NOMO-1 treated with dmso at 0.1 percent for 144 hours (cell line): ENCODE results near the gene ADAMTS16.

Experiments used
- DNase-seq: peaks from one replicate; lab custom pipeline; 2025; ENCODE audit not compliant: unreplicated experiment; lab: John Stamatoyannopoulos, UW

Gene ADAMTS16

DNA sequence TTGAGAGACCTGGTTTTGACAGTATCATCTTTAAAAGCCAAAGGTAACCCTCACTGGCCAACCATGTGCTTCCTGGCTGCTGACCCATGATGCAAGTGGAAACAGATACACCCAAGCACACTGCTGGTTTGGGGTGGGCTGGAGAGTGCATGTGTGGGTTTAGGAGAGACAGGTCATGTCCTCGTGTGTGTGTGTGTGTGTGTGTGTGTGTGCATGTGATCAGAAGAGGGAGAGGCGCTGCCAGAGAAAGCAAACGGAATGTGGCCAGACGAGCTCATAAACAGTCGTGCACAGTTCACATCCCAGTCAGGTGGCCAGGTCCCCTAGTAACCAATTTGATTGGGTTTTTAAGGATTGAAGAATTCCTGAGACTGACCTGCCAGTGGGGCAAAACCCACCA is 169.5 kb downstream of the ADAMTS16 start:
- no peak for DNase-seq

DNA sequence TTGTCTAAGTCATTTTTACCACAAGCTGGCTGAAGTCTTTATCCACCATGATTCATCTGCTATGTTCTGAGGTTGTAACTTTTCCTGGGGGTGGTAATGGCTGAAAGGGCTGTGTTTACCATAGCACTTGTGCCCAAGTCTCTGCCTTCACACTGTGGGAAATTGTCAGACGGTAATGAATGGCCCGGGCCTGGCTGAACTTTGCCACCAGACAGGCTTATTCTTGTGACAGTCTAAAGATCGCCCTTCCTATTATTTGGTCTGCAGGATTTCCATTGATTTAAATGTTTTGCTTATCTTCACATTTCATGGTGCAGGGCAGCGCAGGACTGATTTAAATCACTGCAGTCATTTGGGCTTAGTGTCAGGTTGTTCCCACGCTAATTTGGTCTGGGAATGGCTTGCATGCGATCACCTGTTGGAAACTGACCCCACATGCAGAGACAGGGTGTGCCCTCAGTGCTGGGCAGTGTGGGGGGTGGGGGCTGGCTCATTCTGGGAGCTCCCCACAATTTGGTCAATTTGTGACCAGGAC is 173.0 kb downstream of the ADAMTS16 start:
- DNase-seq: no peak

DNA sequence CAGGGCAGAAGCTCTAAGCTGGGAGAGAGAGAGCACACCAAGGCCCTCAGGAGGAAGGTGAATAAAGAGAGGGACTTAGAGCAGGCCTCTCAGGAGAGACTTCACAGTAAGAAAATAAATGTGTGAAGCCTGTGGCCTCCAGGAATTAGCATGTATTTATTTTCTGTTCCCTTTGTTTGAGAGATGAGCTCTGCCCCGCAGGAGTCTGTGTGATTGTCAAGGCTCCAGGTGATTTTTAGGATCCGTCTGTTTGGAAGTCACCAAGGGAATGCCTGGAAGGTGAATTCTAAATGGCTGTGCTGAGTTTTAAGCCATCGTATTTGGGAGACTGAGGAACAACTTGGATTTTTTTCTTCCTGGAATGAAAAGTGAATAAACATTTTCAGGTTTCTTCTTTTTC is 174.0 kb downstream of the ADAMTS16 start:
- no peak for DNase-seq

DNA sequence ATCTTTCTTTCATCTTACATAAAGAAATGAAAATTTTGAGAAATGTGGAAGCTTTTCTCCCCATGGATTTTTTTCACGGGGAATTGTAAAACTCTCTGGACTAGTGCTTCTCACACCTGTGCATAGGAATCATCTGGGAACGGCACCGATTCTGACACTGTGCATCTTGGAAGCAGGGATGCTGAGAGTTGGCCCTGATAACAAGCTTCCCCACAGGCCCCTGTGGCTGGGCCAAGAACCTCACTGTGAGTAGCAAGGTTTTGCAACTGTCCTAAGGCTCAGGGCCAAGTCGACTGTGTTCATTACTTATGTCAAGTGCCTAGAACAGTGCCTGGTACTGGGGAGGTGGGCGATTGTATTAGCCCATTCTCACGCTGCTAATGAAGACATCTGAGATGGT is 174.5 kb downstream of the ADAMTS16 start:
- no peak for DNase-seq

DNA sequence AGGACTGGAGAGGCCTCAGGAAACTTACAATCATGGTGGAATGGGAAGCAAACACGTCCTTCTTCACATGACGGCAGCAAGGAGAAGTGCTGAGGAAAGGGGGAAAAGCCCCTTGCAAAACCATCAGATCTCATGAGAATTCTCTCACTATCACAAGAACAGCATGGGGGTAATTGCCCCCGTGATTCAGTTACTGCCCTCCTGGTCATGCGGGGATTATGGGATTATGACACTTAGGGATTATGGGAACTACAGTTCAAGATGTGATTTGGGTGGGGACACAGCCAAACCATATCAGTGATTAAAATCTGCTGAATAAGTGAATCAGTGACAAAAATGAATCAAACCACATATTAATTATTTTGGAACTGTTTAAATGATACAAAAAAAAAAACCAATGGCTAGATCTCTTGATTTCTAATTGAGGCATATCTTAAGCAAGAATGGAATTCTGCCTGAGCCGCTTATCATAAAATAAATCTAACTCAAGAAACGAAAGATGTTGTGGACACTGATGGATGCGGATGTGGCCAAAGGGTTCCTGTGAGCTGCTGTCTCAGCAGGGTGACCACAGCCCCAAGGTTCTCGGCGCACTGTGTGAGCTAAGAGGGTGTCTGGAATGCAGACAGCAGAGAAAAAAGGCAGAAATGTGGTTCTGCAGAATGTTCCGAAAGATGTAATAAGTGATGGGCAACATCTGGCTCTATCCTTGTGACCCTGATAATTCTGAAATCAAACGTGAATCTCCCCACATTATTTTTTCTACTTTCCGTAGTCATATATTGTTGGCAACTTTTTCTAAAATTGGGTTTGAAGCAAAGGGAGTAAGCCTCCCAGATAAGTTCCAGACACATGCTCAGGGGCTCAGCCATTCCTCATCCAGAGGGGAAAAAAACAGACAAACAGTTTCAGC is 175.2 kb downstream of the ADAMTS16 start:
- DNase-seq: no peak

DNA sequence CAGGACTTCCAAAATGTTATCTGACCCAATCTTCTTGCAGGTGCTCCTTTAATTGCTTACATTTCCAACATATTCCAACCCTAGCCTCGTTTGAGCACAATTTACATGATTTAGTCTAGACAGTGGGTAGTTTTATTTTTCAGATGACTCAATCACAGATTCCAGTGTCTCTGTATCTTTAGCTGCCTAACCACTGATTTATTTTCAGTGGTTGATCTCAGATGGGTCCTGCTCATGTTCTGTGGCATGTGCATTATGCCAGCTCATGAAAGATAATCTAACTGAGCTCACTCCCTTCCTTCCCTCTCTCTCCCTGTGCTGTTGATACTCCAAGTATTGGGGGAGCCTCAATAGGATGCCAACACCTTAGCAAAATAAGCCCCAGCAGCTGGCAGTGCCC is 176.2 kb downstream of the ADAMTS16 start:
- DNase-seq: no peak

DNA sequence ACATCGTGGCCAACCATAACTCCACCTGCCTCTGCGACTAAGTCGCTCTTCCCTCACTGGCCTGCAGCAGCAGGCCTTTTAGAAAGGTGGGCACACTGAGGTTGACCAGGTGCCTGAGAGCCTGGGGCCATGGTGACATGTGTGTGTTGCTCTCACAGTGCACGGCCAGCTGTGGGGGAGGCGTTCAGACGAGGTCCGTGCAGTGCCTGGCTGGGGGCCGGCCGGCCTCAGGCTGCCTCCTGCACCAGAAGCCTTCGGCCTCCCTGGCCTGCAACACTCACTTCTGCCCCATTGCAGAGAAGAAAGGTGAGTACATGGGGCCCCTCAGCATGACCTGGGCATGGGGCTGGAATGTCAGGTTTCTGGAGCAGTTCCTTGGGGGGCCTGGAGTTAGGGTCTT is 177.8 kb downstream of the ADAMTS16 start:
- DNase-seq: no peak

DNA sequence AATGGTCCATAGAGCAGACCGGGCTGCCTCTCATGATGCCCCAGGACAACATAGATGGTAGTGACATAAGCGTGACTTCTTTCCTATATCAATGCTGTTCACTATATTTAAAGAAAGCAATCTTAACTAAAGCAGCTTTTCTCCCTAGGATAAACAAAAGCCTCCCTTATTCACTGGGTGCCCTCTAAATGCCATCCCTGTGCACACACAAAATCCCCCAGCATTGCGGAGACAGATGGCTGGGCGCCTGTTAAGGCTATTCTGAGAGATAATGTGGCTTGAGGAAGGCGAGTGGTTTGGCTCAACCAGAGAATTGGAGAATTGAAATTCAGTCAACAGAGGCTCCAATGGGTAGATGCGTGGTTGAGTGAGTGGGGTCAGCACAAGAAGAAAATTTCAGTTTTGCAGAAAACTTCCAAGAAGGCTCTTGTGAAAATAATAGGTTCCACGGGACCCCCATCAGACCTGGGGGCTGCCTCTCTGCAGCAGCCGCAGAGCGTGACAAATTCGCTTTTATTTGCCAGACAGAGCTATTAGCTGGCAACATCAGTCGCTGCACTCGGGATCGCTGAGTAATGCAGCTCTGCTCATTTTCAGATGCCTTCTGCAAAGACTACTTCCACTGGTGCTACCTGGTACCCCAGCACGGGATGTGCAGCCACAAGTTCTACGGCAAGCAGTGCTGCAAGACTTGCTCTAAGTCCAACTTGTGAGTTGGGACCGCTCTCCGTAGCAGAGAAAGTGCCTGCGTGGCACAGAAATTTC is 178.5 kb downstream of the ADAMTS16 start:
- DNase-seq: no peak

DNA sequence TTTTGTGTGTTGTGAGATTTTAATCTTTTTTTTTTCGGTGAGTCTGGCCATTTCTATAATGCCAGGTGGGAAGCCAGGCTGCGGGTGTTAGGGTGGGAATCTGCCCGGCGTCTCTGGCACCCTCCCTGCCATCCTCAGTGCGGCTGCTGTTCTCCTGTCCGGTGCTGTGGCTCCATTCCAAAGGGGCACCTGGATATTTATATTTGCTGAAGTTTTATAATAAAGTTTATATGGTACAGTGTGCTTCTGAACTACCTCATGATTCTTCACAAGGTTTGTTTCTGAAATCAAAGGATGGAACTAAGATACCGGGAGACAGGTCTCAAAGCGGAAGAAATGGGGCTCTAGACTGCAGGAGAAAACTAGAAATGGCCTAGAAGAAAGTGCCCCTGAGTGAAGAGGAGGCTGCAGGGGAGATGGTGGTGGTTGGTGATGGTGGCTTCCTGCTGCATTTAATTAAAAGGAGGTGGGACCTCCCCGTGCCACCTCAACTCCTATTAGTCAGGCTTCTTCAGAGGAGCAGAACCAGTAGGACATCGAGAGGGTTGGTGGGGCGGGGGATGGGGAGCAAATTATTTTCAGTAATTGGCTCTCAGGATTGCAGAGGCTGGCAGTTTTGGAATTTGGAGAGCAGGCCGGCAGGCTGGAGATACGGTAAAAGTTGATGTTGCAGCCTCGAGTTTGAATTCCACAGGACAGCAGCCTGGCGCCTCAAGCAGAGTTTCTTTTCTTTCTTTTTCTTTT is 180.1 kb downstream of the ADAMTS16 start:
- no peak for DNase-seq

DNA sequence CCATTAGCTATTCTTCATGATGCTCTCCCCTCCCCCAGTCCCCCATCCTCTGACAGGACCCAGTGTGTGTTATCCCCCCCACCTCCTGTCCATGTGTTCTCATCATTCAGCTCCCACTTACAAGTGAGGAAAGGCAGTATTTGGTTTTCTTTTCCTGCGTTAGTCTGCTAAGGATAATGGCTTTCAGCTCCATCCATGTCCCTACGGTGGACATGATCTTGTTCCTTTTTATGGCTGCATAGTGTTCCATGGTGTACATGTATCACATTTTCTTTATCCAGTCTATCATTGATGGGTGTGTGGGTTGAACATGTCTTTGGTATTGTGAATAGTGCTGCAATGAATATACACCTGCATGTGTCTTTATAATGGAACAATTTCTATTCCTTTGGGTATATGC is 181.0 kb downstream of the ADAMTS16 start:
- DNase-seq: no peak

DNA sequence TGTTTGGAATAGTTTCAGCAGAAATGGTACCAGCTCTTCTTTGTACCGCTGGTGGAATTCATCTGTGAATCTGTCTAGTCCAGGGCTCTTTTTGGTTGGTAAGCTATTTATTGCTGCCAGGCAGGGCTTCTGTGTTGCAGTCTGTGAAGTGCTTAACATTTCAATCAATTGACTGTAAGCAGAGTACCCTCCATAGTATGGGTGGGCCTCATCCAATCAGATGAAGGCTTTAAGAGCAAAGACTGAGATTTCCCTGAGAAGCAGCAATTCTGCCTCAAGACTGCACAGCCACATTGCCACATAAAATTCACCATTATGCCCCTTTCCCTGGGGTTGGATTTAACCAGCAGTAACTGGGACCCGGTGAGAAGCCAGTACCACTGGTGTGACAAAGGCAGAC is 183.4 kb downstream of the ADAMTS16 start:
- no peak for DNase-seq

DNA sequence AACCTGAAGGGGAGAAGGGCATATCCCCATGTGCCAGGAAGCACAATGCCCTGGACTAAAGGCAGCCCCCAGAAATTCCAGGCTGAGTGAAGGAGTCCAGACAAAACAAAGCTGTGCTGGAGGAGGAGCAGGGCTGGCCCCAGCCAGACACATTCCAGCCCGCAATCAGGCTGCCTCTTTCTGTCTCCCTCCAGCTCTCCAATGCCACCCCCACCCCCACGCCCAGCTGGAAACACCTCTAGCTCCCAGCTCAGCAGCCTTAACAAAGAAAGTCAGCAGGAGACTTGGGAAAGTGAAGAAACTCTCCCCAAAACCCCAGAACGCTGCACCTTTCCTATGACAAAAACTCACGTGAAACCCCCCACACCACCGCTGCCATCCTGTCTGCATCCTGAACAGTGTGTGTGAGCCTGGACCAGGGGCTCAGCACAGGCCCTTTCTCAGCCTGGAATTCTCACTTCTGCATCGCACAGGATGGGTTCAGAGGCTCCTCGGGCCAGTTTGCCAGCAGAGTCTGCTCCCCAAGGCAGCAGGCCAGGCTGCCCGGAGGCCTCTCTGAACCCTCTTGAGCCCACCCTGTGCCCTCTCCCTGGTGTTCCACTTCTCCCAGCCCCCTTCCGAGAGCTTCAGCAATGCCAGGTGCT is 186.1 kb downstream of the ADAMTS16 start:
- DNase-seq: no peak

DNA sequence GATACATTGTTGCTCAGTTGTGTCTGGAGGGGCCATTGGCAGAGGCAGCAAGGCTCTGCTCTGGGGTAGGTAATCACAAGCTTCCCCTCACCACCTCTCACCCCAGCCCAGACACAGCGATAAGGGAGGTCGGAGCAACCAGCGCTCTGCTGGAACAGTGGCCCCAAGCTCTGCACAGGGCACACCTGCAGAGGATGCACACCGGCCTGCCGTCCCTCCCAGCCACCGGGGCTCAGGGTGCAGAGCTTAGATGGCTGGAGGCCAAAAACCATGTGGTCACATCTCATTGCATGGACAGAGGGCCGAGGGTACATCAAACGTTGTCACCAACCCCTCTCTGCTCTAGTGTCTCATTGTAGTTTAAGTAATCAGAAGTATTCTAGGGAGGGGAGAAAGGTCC is 187.0 kb downstream of the ADAMTS16 start:
- DNase-seq: no peak

DNA sequence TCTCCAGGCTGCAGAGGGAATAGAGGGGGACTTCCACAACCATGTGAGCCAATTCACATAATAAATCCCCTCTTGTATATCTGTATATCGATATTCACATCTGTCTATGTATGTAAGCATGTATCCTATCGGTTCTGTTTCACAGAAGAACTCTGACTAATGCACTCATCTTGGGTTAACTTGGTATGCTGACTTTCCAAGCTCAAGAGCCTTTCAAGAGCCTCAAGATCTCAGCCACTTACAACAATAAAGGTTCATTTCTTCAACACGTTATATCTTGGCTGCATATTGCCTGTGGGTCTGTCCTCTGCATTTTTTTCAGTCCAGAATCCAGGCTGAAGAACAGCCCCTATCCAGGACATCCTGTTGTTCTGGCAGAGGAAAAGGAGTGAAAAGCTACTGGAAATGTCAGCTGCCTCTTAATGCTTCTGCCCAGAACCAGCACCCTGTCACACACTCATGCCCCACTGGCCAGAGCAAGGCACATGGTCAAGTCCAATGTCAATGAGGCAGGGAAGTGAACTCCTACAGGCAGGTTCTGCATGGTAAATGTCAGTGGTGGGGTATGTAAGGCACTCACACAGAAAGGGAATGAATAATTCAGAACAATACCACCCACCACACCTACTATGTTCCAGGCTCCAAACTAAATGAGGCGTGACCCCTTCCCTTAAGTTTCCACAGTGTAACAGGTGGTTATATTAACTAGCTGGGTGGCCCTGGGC is 190.8 kb downstream of the ADAMTS16 start:
- no peak for DNase-seq

DNA sequence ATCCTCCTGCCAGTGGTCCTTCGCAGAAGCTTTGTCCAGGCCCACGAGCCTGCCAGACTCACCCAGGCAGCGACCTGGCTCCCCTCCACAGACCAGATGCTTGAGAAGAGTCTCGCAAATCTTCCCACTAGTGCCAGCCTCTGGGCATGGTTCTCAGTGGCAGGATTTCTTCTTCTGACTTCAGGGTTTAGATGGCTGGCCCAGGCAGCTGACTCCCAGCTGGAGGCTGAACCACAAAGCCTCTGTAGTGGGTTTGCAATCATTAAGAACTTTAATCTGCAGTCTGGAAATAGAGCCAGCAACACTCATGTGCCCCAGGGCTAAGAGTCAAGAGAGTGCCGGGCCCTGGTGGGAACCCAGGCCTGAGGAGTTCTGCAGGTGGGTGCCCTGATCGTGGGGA is 191.7 kb downstream of the ADAMTS16 start:
- DNase-seq: no peak

DNA sequence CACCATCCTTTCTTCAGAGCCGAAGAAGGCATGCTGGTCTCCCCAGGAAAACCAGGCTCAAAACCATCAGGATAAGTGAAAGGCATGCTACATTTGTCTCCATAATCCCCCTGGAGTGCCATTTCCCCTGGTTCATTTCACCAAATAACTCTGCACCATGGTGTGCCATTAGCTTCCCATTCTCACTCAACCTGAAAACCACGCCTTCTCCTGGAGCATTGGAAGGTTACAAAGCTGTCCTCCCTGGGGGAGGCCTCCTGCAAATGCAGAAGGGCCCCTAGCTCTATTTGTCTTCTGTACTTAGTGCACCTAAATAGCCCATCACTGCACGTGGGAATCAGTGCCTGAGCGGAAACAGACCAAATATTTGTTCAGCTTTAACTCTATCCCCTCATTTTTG is 192.2 kb downstream of the ADAMTS16 start:
- no peak for DNase-seq

DNA sequence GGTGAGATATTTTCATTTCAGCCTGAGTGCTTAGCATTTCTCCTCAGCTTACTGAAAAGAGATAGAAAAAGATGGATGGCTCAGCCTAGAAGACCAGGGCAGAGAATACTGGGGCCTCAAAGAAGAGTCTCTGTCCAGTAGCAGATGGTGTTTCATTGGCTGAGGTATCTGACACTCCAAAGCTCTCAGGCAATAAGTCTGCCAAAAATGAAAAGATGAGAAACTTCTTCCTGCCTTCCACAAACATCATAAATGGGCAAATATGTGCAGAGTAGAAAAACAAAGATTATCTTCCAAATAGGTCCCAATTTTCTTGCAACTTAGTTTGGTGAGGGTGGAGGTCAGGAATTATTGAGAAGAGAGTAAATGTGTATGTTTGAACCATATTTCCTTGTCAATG is 195.0 kb downstream of the ADAMTS16 start:
- no peak for DNase-seq

DNA sequence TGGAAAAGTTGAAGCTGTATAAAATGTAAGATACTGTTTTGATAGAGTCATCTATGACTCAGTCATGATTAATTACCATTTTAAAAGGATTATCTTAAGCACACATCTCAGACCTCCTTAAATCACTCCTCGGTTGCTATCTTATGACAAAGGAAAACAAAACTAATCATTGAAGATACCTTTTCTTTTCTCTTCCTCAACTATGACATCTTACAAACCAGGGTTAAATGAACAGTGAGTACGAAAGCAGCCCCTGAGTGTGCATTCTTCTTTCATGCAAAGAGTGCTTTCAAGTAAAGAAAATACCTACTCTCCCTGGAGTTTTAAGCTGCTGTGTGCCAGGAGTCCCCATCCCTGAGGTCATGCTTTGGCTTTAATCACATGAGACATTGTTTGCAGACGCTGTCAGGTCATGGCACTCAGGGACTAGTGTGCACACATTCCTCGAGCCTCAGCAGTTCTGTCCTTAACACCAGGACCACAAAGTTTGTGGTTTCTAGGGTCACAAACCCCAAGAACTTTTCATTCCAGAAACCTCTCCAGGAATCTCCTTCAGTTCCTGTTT is 195.7 kb downstream of the ADAMTS16 start:
- DNase-seq: no peak

DNA sequence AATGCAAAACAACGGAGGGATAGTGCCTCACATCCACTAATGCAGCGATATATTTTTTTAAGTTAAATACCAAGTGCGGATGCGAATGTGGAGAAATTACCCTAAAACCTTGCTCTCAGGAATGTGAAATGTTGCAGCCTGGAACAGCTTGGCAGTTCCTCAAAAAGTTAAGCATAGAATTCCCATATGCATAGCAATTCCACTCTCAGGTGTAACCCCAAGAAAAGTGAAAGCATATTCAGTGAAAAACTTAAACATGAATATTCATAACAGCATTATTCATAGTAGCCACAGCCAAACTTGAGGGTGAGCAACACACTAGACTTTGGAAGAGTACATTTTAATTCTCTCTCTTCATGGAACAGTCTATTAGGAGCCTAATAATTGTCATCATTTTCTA is 199.1 kb downstream of the ADAMTS16 start:
- DNase-seq: no peak

DNA sequence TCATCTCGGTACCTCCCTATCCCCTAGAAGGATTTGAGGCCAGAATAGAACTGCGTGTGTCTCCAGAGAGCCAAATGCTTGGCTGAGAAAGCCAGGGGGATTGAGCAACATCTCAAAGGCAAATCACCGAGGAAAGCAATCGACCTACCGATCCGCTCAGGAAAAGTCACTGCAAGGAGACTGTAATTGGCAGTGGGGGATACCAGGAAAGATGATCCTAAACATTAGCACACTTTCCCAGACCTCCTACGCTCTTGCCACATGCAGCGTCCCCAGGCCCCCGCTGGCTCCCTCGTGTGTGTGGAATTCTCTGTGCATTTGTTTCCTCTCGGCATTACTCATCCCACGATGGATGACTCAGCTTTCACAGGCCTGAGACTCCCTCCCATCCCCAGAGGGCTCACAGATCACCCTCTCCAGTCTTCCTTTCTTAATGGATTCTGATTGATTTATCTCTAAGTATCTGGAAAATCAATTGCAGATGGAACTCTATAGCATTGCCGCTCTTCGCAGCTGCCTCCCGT is 200.1 kb downstream of the ADAMTS16 start:
- no peak for DNase-seq
